Measurements from ENCODE around the gene HRG.
"Not testable (repeated sequence)": the region's sequence is repeated elsewhere in the genome, so short reads cannot be mapped to it uniquely, and the experiment has no call there.

HRG gene

DNA sequence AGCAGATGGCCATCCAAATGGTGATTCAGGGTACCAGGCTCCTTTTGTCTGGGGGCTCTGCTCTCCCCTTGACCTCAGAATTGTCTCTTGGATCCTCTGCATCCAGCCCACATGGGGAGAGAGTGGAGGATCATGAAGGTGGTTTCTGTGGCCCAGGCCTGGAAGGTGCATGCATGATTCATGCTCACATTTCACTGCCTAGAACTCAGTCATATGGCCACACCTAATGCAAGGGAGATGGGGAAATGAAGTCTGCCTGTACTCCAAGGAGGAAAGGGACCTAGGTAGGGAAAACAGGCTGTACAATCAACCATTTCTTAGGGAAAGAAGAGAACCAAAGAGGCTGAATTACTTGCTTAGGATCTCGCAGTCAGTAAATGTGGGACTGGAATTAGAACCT is 15.1 kb downstream of the HRG start:
- no peak overlapping the region for H3K27ac Mint-ChIP-seq
- no peak overlapping the region for H3K4me3 Mint-ChIP-seq
- no peaks in the 10 kb centered on the region for H3K36me3 Mint-ChIP-seq (ENCODE audit: low read depth)
- H3K4me1 Mint-ChIP-seq (ENCODE audit: low read depth) = no peaks in the 10 kb centered on the region
- H3K27me3 Mint-ChIP-seq (ENCODE audit: low read depth) = peaks cover 58% of the 10 kb centered on the region
- peaks cover 20% of the 10 kb centered on the region for H3K9me3 Mint-ChIP-seq

DNA sequence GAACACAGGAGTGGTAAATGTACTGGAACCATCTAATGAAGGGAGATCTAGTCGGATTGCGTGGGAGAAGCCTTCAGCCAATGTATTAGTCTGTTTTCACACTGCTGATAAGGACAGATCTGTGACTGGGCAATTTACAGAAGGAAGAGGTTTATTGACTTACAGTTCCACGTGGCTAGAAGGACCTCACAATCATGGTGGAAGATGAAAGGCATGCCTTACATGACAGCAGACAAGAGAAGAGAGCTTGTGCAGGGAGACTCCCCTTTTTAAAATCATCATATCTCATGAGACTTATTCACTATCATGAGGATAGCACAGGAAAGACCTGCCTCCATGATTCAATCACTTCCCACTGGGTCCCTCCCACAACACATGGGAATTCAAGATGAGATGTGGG is 17.0 kb downstream of the HRG start:
- H3K27me3 Mint-ChIP-seq (ENCODE audit: low read depth) = peaks cover 53% of the 10 kb centered on the region
- no peaks in the 10 kb centered on the region for H3K36me3 Mint-ChIP-seq (ENCODE audit: low read depth)
- H3K4me3 Mint-ChIP-seq = no peak overlapping the region
- H3K4me1 Mint-ChIP-seq (ENCODE audit: low read depth) = peaks cover 5% of the 10 kb centered on the region
- H3K27ac Mint-ChIP-seq = no peak overlapping the region
- H3K9me3 Mint-ChIP-seq = peaks cover 21% of the 10 kb centered on the region

DNA sequence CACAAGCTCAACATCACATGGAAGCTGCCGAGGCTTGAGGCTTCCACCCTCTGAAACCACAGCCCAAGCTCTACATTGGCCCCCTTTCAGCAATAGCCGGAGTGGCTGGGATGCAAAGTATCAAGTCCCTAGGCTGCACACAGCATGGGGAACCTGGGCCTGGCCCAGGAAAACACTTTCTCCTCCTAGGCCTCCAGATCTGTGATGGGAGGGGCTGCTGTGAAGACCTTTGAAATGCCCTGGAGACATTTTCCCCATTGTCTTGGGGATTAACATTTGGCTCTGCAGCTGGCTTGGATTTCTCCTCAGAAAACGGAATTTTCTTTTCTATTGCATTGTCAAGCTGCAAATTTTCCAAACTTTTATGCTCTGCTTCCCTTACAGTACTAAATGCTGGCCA is 18.2 kb downstream of the HRG start:
- H3K27ac Mint-ChIP-seq = no peak overlapping the region
- peaks cover 47% of the 10 kb centered on the region for H3K27me3 Mint-ChIP-seq (ENCODE audit: low read depth)
- no peak overlapping the region for H3K4me3 Mint-ChIP-seq
- H3K4me1 Mint-ChIP-seq (ENCODE audit: low read depth) = peaks cover 7% of the 10 kb centered on the region
- H3K36me3 Mint-ChIP-seq (ENCODE audit: low read depth) = no peaks in the 10 kb centered on the region
- H3K9me3 Mint-ChIP-seq = peaks cover 21% of the 10 kb centered on the region

DNA sequence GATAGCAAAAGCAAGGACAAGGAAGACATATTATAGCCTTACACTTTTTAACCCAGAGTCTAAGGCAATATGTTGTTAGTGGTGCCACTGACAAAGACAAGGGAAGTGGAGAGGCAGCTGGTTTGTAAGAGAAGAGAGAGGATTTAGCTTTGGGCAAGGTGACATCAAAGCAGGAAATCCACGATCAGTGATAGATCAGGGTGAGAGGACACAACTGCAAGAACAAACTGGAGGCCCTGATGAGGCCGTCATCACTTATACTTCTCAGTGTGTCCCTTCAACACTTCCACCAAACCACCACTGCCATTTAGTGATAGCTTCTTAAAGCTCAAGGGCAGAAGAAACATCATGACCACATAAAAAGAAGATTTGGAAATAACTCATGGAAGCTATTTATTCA is 20.7 kb downstream of the HRG start:
- H3K4me1 Mint-ChIP-seq (ENCODE audit: low read depth); H3K27ac Mint-ChIP-seq; H3K36me3 Mint-ChIP-seq (ENCODE audit: low read depth); H3K4me3 Mint-ChIP-seq: not testable (repeated sequence)
- Mint-ChIP-seq H3K27me3 (ENCODE audit: low read depth) (peaks cover 49% of the 10 kb centered on the region), H3K9me3 (peaks cover 21% of the 10 kb centered on the region)

DNA sequence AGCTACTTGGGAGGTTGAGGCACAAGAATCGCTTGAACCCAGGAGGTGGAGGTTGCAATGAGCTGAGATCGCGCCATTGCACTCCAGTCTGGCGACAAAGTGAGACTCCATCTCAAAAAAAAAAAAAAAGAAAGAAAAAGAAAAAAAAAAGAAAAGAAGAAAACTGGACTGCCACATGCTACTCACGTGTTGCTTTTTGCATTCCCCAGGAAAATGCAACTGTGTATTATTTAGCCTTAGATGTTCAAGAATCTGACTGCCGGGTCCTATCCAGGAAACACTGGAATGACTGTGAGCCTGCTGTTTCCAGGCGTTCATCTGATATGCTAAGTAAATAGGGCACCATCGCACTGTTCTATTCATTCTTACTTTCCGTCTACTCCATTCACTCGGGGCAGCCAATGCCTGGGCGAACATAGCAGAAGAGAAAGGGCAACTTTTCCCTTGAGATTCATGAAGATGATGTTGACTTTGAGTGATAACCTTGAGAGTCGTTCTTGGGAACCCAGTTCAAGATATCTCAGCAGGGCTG is 21.4 kb downstream of the HRG start:
- Mint-ChIP-seq H3K27me3 (ENCODE audit: low read depth) (peaks cover 51% of the 10 kb centered on the region), H3K4me3 (no peak overlapping the region), H3K9me3 (peaks cover 21% of the 10 kb centered on the region), H3K27ac (no peak overlapping the region), H3K36me3 (ENCODE audit: low read depth) (no peaks in the 10 kb centered on the region), H3K4me1 (ENCODE audit: low read depth) (peaks cover 7% of the 10 kb centered on the region)

DNA sequence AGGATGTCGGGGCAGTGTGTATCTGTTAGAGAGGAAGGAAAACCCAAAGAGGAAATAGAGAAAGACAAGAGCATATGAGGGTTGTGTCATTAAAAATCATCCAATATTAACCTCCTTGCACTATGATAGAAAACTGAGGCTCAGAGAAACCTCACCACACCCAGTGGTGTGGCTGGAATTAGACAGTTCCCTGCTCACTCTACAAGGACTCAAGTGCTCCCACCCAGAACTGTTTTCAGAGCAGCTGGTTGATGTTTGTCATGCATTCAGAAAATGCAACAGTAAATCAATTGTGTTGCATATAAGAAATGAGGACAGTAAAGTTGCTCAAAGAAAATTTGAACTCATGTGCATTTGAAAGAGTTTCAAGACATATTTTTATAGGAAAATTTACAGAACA is 24.5 kb downstream of the HRG start:
- H3K9me3 Mint-ChIP-seq; H3K27ac Mint-ChIP-seq; H3K4me3 Mint-ChIP-seq; H3K4me1 Mint-ChIP-seq (ENCODE audit: low read depth); H3K36me3 Mint-ChIP-seq (ENCODE audit: low read depth): not testable (repeated sequence)
- H3K27me3 Mint-ChIP-seq (ENCODE audit: low read depth) = peaks cover 40% of the 10 kb centered on the region

DNA sequence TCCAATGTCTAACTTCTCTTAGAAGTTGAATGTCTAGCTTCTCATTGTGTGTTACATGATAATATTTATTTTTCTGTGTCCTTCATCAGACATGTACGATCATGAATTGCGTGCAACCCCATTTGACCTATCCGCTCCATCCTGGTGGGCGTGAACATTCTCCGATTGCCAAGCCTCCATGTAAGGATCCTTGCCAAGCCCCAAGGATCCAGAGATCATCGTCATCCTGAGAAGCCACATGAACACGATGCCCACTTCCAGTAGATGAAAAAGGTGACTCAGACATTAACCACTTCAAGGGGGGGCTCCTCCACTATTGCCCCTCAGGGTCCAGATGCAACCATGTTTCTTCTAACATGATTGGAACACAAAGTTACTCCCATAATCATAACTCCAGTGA is 25.9 kb downstream of the HRG start:
- Mint-ChIP-seq H3K4me3 (no peak overlapping the region), H3K9me3 (no peaks in the 10 kb centered on the region), H3K4me1 (ENCODE audit: low read depth) (peaks cover 3% of the 10 kb centered on the region), H3K36me3 (ENCODE audit: low read depth) (no peaks in the 10 kb centered on the region), H3K27me3 (ENCODE audit: low read depth) (peaks cover 35% of the 10 kb centered on the region), H3K27ac (no peak overlapping the region)

DNA sequence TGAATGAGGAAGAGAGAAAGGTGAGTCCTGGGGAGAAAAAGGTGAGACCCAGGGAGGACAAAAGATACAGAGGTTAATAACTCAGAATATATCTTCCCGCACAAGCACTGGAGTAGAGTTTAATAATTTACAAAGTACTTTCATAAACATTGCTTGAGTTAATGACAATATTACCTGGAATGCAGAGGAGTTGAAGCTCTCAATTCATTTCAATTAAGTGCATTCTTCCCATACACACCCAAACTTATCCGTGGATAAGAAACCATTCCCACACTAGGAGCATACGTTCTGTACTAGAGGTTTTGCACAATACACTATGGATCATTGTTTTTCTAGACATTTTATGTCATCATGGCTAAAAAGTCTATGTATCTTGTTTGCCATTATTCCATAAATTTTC is 28.0 kb downstream of the HRG start:
- no peak overlapping the region for H3K27ac Mint-ChIP-seq
- no peak overlapping the region for H3K4me3 Mint-ChIP-seq
- H3K4me1 Mint-ChIP-seq (ENCODE audit: low read depth) = no peaks in the 10 kb centered on the region
- no peaks in the 10 kb centered on the region for H3K36me3 Mint-ChIP-seq (ENCODE audit: low read depth)
- no peaks in the 10 kb centered on the region for H3K9me3 Mint-ChIP-seq
- H3K27me3 Mint-ChIP-seq (ENCODE audit: low read depth) = peaks cover 27% of the 10 kb centered on the region

DNA sequence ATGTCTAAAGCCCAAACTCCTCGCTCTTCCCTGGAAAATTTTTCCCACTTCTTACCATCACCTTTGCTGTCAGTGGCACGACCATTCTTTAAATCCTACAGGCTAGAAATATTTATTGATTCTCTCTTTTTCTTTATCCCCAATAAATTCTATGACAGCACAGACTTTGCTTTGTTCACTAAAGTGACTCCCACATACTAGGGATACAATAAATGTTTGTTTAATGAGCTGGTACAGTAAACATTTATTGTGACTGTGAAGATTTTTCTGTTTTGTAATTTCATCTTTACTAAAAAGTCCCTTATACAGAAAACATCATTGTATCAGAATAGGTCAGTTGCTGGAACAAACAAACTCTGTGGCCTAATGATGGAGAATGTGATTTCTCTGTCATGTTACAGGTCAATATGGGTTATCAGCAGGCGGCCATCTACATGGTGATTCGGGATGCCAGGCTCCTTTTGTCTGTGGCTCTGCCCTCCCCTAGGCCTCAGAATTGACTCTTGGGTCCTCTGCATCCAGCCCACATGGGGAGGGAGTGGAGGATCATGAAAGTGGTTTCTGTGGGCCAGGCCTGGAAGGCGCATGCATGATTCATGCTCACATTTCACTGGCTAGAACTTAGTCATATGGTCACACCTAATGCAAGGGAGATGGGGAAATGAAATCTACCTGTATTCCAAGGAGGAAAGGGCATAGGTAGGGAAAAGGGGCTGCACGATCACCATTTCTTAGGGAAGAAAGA is 28.6 kb downstream of the HRG start:
- no peaks in the 10 kb centered on the region for H3K9me3 Mint-ChIP-seq
- H3K27ac Mint-ChIP-seq = no peak overlapping the region
- no peaks in the 10 kb centered on the region for H3K4me1 Mint-ChIP-seq (ENCODE audit: low read depth)
- H3K4me3 Mint-ChIP-seq = no peak overlapping the region
- peaks cover 26% of the 10 kb centered on the region for H3K27me3 Mint-ChIP-seq (ENCODE audit: low read depth)
- H3K36me3 Mint-ChIP-seq (ENCODE audit: low read depth) = no peaks in the 10 kb centered on the region

DNA sequence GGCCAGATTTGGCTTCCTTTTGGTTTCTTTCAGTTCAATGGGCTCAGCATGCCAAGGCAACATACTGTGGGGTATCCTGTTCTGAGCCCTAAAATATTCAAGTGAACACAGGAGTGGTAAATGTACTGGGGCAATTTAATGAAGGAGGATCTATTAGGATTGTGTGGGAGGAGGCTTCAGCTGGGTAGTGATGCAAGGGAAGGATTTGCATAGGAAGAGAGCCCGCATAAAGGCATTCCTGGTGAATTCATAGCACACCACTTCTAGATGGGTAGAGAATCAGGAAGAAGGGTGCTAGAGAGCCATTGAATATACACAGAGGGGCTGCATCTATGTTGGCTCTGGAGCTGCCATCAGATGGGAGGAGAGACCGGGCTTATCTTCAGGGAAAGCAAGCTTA is 30.7 kb downstream of the HRG start:
- Mint-ChIP-seq H3K27me3 (ENCODE audit: low read depth) (peaks cover 21% of the 10 kb centered on the region), H3K36me3 (ENCODE audit: low read depth) (no peaks in the 10 kb centered on the region), H3K4me3 (no peak overlapping the region), H3K27ac (no peak overlapping the region), H3K4me1 (ENCODE audit: low read depth) (peaks cover 3% of the 10 kb centered on the region), H3K9me3 (no peaks in the 10 kb centered on the region)

DNA sequence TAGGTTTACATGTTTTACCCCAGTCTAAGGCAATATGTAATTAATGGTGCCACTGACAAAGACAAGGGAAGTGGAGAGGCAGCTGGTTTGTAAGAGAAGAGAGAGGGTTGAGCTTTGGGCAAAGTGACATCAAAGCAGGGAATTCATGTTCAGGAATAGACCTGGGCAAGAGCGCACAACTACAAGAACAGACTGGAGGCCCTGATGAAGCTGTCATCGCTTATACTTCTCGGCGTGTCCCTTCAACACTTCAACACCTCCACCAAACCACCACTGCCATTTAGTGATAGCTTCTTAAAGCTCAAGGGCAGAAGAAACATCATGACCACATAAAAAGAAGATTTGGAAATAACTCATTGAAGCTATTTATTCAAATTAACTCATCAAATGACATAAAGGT is 31.7 kb downstream of the HRG start:
- Mint-ChIP-seq H3K36me3 (ENCODE audit: low read depth) (no peaks in the 10 kb centered on the region), H3K9me3 (no peaks in the 10 kb centered on the region), H3K27ac (no peak overlapping the region), H3K27me3 (ENCODE audit: low read depth) (peaks cover 17% of the 10 kb centered on the region), H3K4me1 (ENCODE audit: low read depth) (peaks cover 3% of the 10 kb centered on the region), H3K4me3 (no peak overlapping the region)

DNA sequence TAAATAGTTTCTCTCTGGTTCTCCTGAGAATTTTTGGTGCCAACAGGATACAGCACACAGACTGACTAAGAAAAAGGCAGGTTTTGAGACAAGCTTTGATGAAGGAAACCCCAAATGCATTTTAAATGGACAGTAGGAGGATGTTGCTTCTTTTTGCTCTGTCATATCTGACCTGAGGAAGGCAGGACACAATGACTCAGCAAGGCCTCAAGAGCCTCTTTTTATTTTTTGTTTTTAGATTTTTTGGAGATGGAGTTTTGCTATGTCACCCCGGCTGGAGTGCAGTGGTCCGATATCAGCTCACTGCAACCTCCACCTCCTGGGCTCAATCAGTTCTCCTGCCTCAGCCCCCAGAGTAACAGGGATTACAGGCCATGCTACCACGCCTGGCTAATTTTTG is 34.5 kb downstream of the HRG start:
- Mint-ChIP-seq H3K27me3 (ENCODE audit: low read depth) (peaks cover 32% of the 10 kb centered on the region), H3K4me1 (ENCODE audit: low read depth) (peaks cover 5% of the 10 kb centered on the region), H3K9me3 (no peaks in the 10 kb centered on the region), H3K4me3 (no peak overlapping the region), H3K36me3 (ENCODE audit: low read depth) (no peaks in the 10 kb centered on the region), H3K27ac (no peak overlapping the region)

DNA sequence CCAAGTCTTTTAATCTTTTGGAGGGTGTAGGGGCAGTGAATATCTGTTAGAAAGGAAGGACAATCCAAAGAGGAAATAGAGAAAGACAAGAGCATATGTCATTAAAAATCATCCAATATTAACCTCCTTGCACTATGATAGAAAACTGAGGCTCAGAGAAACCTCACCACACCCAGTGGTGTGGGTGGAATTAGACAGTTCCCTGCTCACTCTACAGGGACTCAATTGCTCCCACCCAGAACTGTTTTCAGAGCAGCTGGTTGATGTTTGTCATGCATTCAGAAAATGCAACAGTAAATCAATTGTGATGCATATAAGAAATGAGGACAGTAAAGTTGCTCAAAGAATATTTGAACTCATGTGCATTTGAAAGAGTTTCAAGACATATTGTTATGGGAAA is 36.6 kb downstream of the HRG start:
- not testable (repeated sequence) for H3K9me3 Mint-ChIP-seq; H3K4me3 Mint-ChIP-seq; H3K27ac Mint-ChIP-seq; H3K36me3 Mint-ChIP-seq (ENCODE audit: low read depth)
- peaks cover 16% of the 10 kb centered on the region for H3K4me1 Mint-ChIP-seq (ENCODE audit: low read depth)
- H3K27me3 Mint-ChIP-seq (ENCODE audit: low read depth) = peaks cover 48% of the 10 kb centered on the region

DNA sequence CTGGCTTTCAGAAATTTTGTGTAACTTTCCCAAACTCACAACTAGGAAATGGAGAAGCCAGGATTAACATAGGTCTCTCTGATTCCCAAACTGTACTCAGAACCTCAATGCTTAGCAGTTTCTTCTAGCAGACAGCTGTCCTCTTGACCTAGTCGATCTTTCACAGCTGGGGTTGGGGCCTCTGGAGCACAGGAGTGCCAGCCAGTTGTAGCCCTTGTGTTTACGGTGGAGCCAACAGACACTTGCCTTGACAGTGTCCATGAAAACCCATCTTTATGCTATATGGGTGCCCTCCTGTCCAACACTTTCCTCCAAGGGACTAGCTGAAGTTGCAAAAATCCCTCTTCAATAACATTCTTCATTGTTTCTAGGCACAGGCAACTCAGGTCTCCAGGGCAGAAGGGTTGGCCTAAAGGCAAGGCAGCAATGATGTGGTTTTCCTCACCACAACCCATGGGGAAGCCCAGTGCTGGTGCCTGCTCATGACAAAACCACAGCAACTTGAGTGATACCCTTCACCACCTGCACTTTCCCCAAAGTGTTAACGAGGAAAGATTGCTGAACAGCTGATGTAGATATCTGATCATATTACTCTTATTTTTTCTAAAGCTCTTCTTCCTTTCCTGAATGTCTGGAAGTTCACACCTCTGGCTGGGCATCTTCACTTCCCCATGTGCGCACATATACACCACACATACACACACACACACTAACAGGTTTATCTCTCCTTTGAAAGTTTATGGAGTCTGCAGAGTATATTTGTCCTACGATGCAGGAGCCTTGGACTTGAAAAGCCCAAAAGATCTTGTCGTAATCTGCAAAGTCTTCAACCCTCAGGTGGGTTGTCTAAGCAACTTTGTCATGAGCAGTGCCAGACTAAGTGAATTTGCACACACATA is 40.3 kb downstream of the HRG start:
- no peaks in the 10 kb centered on the region for H3K36me3 Mint-ChIP-seq (ENCODE audit: low read depth)
- H3K4me1 Mint-ChIP-seq (ENCODE audit: low read depth) = peaks cover 13% of the 10 kb centered on the region
- peaks cover 65% of the 10 kb centered on the region for H3K27me3 Mint-ChIP-seq (ENCODE audit: low read depth)
- H3K4me3 Mint-ChIP-seq = no peak overlapping the region
- H3K27ac Mint-ChIP-seq = peak overlapping the region; percentile 1
- no peaks in the 10 kb centered on the region for H3K9me3 Mint-ChIP-seq
